GM19395 (cell line): ENCODE data around the gene KIF26B.

Source experiments
- ATAC-seq: cut with Tn5 transposase; IDR thresholded peaks from one replicate; pipeline ENCODE4 v1.9.1; 2021; ENCODE audit warnings: mild to moderate bottlenecking, moderate library complexity; ENCODE audit not compliant: unreplicated experiment

KIF26B gene

GRCh38 chr1:245168906-245169305 lies 14.1 kb downstream of the KIF26B start:
- ATAC-seq: no peak

DNA sequence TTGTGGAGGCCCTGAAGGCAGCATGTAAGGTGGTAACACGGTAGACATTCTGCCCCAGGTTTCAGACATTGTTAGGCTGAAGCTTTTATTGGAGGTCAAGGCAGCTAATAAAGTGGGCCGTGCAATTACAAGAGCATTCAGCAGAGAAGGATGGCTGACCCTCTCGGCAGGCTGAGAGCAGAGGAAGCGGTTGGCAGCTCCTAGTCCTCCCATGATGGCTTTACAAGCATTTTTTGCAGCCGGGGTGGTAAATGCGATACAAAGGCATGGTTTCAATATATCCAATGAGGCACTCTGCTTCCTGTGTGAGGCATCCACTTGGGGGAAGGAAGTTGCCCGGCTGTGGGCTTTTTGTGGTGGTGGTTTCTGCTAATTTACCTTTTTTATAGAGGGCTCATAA lies 14.6 kb downstream of the KIF26B start:
- ATAC-seq: no peak

- ATAC-seq: no peak
Observed at GRCh38 chr1:245172026-245172425, 17.2 kb downstream of the KIF26B start.

GRCh38 chr1:245172829-245173228 lies 18.0 kb downstream of the KIF26B start:
- no peak for ATAC-seq

GRCh38 chr1:245173446-245174211 lies 18.8 kb downstream of the KIF26B start:
- ATAC-seq: no peak

GRCh38 chr1:245177071-245177900 lies 22.5 kb downstream of the KIF26B start:
- no peak for ATAC-seq

- ATAC-seq: no peak
Observed at GRCh38 chr1:245179706-245180105, 24.9 kb downstream of the KIF26B start.

GRCh38 chr1:245180496-245181157 lies 25.8 kb downstream of the KIF26B start:
- ATAC-seq: no peak

- no peak for ATAC-seq
Observed at GRCh38 chr1:245181158-245181517, 26.4 kb downstream of the KIF26B start.

DNA sequence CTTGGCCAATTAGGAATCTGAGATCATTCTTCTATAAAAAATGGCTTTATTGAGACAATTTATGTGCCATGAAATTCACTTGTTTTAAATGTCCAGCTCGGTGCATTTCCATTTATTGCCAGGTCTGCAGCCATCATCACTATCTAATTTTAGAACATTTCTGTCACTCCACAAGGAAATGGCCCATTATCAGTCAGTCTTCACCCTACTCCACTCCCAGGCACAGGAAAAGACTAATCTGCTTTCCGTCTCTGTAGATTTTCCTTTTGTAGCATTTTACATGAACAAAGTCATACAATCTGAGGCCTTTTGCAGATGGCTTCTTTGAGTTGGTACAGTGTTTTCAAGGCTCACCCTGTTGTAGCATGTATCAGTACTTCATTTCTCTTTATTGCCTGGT lies 27.2 kb downstream of the KIF26B start:
- ATAC-seq: no peak

DNA sequence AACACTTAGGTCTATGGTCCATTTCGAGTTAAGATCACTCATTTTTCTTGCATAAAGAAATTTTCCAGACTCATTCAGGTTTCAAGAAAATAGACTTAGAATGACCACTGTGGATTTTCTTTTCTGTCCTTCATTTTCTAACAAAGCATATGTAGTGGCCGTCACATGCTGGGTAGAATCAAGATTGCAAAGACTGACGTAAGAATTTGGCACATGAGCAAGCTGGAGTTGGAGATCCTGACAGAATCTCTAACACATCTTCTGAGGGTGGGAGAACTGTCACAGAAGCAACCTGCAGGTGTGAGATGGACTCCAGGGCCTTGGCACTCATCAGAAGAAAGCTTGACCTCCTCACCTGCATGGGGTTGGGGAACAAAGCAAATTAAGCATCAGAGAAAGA lies 28.6 kb downstream of the KIF26B start:
- ATAC-seq: no peak

- no peak for ATAC-seq
Observed at GRCh38 chr1:245184779-245185178, 30.0 kb downstream of the KIF26B start.

- ATAC-seq: no peak
Observed at GRCh38 chr1:245188403-245188802, 33.6 kb downstream of the KIF26B start.

DNA sequence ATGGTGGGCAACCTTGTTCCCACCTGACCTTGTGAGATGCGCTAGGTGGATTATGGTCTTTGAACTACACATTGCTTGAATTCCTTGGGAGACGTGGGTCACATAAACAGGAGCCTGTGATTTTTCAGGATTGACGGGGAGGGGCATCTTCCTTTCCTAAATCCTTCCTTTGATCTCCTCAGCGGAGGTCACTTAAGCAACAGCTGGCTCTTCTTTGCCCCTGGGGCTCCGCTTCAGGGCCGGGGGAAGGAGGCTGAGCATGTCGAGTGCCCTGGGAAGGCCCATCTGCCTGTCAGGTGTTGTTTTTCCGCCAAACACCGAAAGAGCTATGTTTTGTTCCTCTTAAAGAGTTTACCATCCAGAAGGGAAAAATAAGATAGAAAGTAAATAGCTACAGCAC lies 40.6 kb downstream of the KIF26B start:
- no peak for ATAC-seq

GRCh38 chr1:245197121-245197520 lies 42.3 kb downstream of the KIF26B start:
- no peak for ATAC-seq

GRCh38 chr1:245197911-245198379 lies 43.2 kb downstream of the KIF26B start:
- ATAC-seq: no peak

DNA sequence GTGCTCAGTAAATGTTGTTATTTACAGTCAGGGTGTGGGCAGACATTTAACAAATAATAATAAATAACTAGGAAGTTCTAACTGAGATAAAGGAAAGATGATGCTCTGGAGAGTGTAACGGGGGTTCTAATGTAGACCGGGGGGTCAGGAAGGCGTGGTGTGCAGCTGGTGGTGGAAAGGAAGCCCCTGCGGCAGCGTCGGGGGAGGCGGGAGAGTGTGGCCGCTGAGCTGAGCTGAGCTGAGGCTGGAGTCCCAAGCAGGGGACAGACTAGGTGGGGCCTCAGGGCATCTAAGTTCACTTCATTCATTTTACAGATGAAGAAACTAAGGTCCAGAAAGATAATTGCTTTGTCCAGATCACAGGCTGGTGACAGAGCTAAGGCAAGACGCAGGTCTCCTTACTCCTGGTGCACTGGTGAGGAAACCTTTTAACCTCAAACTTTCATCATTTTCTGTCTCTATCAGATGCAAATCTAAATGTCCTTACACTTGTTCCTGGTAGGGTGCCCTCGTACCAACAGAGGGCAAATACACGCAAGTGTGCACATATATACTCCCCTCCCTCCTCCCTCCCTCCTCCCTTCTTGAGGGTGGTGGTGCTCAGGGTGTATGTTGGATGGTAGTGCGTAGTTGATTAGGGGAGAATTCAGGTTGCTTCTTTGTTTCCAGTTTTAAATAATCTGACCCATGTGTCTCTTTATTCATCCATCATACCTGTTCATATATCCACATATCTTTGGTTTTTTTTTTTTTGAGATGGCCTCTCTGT lies 44.1 kb downstream of the KIF26B start:
- no peak for ATAC-seq

DNA sequence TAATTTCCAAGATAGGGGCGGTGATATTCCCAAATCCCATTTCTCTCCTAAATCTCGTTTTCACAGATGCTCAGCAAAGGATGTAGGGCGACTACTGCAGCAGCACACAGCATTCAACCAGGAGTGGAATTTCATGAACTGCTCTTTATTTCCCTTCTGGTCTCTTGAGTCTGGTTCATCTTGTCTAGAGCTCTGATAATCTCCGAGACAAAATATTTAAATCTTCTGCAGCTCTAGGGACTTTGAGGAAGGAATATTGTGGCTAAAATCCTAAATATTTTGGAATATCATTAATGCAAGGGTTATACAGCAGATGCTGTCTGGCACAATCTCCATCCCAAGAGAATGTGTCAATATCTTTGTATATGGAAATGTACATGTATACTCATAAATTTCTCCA lies 45.4 kb downstream of the KIF26B start:
- ATAC-seq: no peak

DNA sequence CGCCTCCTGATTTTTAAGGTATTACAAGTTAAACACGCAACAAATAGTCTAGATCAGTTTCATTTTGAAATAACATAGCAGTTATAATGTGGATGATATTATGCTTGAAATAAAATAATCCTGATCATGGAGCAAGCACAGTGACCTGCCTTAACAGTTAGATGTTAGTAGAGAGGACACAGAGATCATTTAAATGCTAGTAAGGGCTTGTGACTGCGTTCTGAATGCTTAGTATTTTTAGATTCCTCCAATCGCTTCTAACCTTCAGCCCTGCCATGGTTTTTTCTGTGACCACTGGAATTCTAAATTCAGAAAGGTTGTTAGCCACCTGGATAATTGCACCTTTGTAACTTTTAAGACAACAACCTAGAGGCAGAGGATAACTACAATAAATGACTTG lies 46.4 kb downstream of the KIF26B start:
- ATAC-seq: no peak

DNA sequence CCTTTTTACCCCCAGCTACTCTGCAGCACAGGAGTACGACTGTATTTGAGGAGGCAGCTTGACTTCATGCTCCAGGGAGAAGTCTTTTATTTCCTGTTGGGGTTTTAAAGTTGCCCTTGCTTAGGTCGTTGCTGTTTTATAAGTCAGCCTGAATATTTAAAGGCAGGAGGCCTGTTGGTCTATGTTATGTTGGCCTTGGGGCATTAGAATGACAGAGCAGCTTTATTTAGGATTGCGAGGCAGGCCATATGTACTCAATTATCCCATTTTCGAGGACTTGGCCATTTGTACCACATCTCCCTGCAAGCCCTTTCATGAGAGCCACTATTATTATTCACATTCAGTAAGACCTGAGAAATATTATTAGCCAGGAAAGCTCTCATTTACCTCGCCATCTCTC lies 47.0 kb downstream of the KIF26B start:
- ATAC-seq: no peak

DNA sequence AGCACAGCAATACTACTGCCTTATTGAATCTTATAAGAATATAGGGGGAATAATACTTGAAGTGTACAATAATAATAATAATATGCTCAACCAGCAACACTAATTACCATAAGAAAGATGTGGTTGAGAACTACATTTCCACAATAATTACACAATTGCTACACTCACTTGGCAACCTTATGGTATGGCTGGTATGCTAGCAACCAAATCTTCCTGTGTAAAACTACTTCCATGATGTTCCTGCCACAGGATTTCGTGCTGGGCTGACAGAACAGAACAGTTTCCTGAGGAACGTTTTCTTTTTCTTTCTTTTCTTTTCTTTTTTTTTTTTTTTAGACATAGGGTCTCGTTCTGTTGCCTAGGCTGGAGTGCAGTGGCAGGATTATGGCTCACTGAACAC lies 50.6 kb downstream of the KIF26B start:
- ATAC-seq: no peak
